ENCODE measurements around the gene METTL17.
"Not testable (repeated sequence)": the region's sequence is repeated elsewhere in the genome, so short reads cannot be mapped to it uniquely, and the experiment has no call there.

Gene METTL17, protein sequence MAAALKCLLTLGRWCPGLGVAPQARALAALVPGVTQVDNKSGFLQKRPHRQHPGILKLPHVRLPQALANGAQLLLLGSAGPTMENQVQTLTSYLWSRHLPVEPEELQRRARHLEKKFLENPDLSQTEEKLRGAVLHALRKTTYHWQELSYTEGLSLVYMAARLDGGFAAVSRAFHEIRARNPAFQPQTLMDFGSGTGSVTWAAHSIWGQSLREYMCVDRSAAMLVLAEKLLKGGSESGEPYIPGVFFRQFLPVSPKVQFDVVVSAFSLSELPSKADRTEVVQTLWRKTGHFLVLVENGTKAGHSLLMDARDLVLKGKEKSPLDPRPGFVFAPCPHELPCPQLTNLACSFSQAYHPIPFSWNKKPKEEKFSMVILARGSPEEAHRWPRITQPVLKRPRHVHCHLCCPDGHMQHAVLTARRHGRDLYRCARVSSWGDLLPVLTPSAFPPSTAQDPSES

DNA sequence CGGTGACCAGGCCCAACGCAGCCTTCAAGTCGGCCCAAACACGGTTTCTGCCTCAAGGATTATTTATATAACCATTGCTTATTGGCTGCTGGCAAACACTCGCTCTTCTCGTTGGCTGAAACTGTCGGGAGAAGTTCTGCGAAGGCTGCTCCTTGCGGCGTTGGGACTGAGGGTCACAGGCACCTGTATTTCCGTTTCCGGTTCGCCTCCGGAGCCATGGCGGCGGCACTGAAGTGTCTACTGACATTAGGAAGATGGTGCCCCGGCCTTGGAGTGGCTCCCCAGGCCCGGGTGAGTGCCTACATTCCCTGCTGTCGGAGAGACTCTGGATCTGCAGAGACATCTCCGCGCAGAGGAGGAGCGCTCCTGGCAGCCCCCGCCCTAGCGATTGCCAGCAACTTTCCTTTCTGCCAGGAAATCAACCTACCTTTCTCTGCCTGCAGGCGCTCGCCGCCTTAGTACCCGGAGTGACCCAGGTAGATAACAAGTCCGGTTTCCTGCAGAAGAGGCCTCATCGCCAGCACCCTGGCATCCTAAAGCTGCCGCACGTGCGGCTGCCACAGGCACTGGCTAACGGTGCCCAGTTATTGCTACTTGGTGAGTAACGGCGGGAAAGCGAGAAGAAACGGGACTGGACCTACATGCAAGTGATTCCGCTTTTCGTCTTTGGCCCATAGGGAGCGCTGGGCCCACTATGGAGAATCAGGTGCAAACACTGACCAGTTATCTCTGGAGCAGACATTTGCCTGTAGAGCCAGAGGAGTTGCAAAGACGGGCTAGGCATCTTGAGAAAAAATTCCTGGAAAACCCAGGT lies at the start of gene METTL17:
Gene METTL17 (plus strand): TSS at position 194 of the 814 bp plus-strand sequence. CDS start 23 bp downstream, at position 217.
- peak; percentile 31 for FAIRE-seq

DNA sequence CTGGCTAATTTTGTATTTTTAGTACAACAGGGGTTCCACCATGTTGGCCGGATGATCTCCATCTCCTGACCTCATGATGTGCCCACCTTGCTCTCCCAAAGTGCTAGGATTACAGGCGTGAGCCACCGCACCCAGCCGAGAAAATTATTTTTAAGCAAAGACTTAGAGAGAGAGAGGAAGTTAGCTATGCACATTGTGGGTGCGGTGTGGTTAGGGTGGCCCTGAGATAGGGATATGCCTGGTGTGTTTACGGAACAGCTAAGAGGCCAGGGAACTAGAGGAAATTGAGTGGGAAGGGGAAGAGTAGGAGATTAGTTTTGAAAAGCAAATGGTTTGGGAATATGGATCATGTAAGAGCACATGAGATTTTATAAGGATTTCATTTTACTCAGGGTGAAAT lies 44.6 kb upstream of the METTL17 start:
- FAIRE-seq = not testable (repeated sequence)

DNA sequence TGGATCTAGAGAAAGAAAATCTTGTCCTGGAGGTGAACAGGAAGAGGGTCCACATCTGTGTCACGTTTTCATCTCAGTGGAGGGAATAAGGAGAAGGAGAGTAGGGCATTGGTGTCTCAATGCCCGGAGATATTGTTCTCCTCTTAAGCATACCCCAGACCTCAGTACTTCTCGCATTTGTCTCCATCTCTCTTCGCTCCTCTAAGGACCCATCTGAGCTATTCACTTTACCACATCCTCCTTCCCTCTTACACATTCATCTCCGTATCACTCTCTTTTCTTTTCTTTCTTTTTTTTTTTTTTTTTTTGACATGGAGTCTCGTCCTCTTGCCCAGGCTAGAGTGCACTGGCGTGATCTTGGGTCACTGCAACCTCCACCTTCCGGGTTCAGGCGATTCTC lies 43.1 kb upstream of the METTL17 start:
- FAIRE-seq = not testable (repeated sequence)

DNA sequence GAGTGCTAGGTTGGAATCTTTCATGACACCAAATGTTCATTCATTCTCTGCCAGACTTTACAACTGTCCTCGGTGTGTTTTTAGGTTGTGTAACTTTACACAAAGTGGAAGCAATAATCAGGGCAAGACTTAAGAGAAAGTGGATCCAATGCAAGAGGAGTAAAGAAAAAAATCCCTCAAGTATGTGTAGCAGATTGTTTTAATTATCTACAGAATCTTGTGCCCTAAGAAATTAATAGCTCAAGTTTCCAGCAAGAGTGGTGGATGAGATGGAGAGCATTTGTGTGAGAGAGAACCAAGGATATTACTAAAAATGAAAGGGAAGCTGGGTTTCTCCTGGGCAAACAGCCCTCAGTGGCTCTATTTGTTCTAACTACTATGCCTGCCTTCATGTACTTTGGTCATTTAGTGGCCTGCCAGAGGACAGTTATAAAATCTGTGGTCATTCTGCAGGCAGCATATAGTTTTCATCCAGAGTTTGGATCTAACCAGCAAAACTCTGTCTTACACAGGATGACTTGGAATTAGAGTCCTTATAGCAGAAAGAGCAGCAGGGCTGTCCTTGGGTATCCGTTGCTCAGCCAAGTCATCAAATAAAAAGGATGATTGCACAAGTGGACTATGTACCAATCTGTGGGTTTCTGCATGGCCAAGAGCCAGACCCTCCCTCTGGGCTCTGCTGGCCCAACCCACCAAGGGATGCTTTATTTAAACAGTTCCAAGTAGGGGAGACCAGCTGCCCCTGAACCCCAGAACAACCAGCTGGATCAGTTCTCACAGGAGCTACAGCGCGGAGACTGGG lies 34.8 kb upstream of the METTL17 start, which contains the start of gene RNASE2:
Gene RNASE2 (plus strand): TSS at position 752 of the 802 bp plus-strand sequence. CDS start 285 bp downstream, outside the sequence.
- FAIRE-seq = not testable (repeated sequence)

DNA sequence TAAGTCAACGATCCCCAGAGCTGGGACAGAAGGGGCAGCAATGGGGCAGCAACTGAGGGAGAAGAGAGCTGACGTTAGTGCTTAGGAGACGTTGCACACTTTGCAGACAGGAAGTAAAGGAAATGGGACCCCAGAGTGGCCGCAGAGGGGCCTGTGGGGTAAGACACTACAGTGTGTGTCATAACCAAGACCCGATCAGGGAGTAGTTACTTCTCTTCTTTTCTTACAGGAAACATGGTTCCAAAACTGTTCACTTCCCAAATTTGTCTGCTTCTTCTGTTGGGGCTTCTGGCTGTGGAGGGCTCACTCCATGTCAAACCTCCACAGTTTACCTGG lies 34.3 kb upstream of the METTL17 start:
- FAIRE-seq = not testable (repeated sequence)

DNA sequence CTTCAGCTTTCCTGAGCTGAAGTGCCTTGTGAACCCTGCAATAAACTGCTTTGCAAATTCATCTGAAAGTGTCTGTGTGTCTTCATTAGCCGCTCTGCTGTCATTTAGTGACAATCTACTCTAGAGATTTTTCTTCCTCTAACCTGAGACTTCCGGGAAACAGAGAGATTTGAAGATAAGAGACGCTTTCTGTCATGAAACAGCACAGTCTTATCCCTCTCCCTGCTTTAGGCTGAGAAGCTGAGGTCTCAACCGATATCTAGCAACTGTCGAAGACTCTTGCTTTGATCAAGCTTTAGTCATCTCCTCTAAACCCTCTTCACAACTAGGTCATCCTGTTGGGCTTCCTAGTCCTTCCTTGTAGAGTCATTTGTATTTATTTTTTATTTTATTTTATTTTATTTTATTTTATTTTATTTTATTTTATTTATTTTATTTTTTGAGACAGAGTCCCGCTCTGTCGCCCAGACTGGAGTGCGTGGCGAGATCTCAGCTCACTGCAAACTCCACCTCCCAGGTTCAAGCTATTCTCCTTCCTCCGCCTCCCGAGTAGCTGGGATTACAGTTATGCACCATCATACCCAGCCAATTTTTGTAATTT lies 33.3 kb upstream of the METTL17 start:
- no peak for FAIRE-seq

DNA sequence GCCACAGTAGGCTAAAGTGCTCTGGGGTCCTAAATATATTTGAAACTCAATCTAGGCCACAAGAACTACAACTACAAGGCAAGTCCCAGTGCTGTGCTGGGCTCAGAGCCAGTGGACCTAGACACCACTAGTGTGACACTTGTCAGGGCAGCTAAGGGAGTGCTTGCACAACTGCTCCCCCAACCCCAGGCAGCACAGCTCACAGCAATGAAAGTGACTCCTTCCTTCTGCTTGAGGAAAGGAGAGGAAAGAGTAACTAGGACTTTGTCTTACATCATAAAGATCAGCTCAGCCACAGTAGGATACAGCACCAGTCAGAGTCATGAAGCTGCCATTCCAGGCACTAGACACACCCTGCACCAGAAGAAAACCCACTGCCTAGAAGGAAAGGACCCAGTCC lies 30.8 kb upstream of the METTL17 start:
- FAIRE-seq = not testable (repeated sequence)

DNA sequence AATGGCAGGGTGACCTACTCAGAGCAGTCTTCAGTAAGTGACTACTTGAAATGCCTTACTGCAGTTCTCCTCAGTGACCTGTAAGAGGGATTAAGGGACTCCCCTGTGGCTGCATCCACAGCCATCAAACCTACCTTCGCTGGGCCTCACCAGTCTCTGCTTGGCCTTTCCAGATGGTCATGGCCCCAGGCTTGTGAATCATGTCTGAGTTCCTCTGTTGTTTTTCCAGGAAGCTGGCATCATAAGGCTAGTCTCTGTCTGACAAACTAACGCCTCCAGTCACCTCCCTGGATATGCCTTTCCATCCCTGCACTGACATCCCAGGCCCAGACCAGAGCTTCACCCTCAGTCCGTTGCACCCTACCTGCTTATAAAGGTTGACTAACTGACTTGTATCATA lies 20.4 kb upstream of the METTL17 start:
- FAIRE-seq = no peak

DNA sequence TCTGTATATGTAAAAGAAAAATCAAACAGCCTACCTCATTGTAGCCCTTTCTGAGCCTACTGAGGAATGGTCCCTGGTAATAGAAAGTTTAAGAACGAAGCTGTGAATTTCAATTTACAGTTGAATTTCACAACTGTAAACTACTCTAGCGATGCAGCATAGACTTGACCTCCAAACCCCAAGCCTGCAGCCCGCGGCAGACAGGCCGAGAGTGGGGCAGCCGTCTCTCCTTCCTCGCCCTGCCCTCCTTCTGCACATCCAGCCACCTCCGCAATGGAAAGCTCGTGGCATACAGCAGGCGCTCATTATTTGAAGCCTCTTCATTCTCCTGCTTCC lies 19.2 kb upstream of the METTL17 start:
- no peak for FAIRE-seq

DNA sequence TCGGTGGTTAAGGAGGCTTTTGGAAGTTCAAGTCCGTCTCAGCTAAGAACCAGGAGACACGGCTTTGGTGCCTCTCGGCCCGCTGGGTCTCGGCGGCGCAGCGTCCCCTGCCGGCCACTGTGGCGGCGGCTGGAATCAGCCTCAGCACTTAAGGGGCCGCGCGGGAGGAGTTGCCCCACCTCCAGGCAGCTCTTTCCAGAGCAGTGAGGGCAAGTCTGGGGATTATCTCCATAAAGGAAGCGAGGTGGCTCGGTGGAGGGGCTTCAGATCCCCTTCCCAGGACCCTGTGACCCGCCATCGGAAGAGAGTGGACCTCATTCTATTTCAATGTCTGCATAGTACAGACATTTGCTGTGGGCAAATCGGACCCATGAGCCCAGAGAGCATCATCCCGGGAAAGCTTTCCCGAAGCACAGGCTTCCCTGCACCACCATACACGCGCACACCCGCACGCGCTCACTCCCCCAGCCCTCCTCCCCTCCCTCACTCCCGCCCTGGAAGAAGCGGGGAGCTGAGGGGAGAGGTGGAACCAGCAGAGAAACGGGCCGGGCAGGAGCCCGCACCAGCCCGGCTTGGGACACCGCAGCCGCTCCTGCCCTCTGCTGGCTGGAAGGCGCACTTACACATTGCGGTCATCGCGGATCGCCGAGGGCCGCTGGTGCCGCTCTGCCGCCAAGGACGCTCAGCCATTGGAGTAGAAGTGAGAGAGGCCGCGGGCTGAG lies 18.6 kb upstream of the METTL17 start:
- FAIRE-seq = no peak

DNA sequence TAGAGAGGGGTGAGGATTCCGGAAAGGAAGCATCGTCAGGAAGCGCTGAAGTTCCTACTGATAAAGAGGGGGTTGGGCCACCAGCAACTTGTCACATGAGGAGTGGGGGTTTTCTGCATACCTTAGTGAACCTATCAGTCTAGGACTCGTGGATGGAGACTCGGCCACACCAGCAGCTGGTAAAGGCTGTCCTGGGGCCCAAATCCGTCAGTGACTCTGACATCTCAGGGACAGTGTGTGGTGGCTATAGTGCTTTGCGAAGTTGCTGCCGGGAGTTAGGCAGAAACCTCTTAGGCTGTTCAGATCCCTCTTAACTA lies 18.1 kb upstream of the METTL17 start:
- no peak for FAIRE-seq

DNA sequence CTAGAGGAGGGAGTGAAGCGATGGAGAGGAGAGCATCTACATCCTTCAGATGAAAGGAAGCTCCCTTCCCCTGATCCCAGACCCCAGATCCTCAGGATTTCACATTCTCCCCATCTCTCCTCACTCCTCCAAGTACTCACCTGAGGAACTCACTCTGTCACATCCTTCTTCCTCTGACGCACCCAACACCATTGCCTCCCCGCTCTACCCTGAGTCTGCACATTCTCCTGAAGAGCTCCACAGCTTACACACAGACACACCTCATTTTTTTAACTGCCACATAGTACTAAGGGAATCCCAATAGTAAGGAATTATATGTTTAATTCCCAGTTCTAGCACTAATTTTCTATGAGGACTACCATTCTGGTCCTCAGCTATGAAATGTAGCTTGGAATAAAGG lies 16.3 kb upstream of the METTL17 start:
- FAIRE-seq = no peak

DNA sequence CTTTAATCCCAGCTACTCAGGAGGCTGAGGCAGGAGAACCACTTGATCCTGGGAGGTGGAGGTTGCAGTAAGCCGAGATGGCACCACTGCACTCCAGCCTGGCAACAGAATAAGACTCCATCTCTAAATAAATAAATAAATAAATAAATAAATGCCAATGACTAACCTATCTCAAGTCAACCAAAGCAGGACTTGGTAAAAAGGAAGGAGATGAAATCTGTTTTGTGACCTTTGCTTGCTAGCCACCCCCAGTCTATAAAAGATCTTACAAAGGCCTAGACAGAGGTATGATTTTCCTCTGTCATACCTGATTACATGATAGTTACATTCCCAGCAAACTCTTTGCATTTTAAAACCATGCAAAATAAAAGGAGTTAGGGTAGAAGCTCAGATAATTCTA lies 13.5 kb upstream of the METTL17 start:
- no peak for FAIRE-seq

DNA sequence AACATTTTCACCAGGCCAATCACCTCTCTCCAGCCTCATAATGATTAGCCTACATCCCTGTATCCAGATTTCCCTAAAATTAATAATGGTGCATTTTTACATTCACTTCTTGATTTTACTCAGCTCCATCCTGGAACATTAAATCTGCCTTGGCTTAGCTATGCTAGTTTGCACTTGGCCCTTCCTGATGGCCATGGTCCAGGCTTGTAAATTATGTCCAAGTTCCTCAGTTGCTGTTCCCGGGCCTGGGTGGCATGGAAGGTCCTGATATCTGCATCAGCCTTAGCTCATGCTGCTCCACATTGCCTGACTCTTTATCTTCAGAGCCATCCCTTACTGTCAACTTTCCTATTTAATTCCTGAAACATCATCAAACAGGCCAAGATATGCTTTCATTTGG lies 11.1 kb upstream of the METTL17 start:
- FAIRE-seq = no peak

DNA sequence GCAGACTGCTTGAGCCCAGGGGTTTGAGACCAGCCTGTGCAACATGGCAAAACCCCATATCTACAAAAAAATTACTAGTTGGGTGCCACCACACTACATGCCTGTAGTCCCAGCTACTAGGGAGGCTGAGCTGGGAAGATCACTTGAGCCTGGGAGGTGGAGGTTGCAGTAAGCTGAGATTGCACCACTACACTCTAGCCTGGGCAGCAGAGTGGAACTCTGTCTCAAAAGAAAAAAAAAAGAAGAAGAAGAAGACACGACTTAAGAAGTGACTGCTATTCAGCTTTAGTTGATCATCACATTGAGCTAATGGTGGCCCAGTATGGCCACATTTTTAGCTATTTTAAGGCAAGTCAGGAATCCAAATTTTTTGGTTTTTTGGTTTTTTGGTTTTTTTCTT lies 8.9 kb upstream of the METTL17 start:
- FAIRE-seq = no peak

DNA sequence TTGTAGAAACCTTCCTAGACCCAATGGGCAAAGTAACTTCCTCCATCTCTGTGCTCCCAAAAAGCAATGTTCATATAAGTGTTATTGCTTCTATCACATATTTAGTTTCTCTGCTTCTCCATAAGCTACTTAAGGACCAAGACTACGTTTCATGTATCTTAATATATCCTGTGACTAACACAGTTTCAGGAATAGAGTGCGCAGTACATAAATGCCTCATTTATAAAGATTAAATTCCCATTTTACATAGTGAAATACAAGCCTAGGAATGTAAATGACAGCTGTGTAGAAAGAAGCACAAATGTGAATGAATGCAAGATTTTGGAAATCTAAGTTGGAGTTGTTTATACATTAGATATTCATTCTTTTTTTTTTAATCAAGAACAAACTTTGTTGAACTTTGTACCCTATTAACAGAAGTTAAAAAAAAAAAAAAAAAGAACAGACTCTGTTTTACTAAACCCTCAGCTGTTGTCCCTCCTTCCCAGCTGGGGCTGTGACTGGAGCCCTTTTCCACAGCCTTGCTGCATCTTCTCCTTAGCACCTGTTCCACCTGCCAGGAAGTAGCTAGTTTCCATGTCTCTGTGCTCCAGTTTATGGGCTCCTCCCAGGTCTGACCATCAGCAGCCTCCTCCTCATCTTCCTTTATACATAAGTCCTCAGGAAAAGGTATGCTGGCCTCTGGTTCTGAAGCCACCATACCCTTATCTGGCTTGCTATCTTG lies 7.0 kb upstream of the METTL17 start:
- FAIRE-seq = no peak

DNA sequence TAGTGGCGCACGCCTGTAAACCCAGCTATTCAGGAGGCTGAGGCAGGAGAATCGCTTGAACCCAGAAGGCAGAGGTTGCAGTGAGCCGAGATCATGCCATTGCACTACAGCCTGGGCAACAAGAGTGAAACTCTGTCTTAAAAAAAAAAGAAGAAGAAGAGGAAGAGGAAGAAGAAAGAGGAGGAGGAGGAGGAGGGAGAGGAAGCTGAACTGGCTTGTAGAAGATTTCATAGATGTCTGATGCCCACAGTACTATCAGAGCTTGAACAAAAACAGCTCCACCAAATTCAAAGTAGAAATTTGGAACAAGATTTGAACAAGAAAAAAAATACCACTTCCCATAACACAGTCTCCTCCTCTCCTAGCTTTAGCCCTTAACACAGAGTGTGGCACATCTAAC lies 4.1 kb upstream of the METTL17 start:
- not testable (repeated sequence) for FAIRE-seq

DNA sequence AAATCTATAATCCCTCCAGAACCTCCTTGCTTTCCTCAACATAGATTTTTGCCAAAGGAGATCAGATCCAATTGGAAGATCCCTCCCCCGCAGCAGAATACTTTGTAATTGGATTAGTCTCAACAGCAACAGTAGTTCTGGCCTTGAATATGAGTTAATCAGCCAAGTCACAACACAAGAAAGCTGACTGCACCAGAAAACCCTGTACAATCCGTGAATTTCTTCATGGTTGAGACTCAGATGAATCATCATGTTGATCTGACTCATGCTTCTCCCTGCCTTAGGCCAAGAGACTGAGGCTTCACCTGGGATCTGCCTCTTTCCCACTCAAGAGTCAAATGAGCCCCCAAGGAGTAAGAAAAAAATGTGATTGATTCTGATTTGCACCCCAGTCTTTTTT lies 3.0 kb upstream of the METTL17 start:
- no peak for FAIRE-seq

DNA sequence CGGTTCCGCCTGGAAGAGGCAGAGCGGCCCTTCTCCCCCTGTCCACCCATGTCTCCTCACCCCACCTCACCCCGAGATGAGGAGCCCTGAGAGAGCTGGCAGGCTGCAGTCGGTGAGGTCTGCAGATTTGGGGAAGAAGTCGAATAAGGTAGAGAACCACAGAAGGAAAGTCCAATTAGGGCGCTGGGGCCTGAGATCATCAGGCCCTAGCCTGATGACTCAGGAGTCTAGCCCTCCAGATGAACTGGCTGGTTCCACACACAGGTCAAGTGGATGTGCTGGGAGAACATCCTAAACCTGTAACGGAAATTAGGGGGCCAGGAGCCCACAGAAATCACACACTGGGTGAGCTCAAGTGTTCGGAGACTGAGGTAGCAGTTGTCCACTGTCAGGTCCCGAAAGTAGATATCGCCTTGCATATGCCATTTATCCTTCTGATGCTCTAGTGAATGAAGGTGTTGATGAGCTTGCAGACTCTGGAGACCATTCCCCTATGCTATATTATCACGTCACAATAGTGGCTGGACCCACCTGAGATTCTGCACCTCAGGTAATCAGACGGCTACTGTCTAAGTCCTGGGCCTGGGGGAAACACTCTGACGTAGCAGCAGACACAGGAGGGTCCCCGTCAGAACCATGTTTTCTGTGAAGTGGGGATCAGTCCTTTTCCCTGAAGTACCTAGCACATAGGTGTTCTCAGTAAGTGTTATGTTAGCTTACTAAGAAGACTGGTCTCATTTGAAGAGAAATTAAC lies 886 bp upstream of the METTL17 start:
- no peak for FAIRE-seq

DNA sequence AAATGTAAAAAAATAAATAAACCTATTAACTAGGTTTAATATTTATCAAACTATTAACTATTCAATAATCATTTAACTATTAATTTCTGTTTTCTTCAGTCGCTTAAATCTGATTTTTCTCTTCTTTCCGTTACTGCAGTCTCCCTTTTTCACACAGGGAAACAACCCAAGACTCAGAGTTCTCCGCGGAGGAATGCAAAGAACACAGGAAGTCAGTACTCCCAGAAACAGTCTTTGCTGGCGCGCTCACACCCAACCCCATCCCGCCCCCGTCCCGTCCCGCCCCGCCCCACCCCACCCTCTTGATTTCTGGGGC lies 351 bp upstream of the METTL17 start:
- peak; percentile 41 for FAIRE-seq

DNA sequence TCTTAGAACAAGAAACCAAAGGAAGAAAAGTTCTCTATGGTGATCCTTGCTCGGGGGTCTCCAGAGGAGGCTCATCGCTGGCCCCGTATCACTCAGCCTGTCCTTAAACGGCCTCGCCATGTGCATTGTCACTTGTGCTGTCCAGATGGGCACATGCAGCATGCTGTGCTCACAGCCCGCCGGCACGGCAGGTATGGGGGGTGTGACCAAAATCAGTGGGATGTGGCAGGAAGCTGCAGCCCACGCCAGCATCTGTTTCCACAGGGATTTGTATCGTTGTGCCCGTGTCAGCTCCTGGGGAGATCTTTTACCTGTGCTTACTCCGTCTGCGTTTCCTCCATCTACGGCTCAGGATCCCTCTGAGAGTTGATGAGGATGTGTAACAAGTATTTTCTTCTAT lies 6.7 kb downstream of the METTL17 start:
- no peak for FAIRE-seq
